Testis (tissue), 3 donors: ENCODE results near the gene GABBR2. TPM values are rescaled to one million over a fixed set of nuclear protein-coding genes. Genes with fewer than 3 reads are reported as not detected.

Experiments used
- DNase-seq: peaks from one replicate; pipeline ENCODE4 v3.0.0-alpha.2; 2019
- H3K27ac ChIP-seq, 2 donors: fragments of 200-600 bp; sonication (generic); one replicate each; pipeline ENCODE4 v1.5.1; 2019
- H3K27me3 ChIP-seq: fragments of 200-600 bp; sonication (generic); one replicate; pipeline ENCODE4 v1.5.1; 2019
- H3K36me3 ChIP-seq: fragments of 200-600 bp; sonication (generic); one replicate; pipeline ENCODE4 v1.5.1; 2017; ENCODE audit warnings: low read depth; ENCODE audit errors: missing control alignments
- H3K4me1 ChIP-seq: fragments of 200-600 bp; sonication (generic); one replicate; pipeline ENCODE4 v1.5.1; 2019
- H3K4me3 ChIP-seq, 2 donors: fragments of 200-600 bp; sonication (generic); one replicate each; pipeline ENCODE4 v1.5.1; 2017 to 2019
- H3K9me3 ChIP-seq: fragments of 200-600 bp; sonication (generic); one replicate; pipeline ENCODE4 v1.5.1; 2017
- POLR2A ChIP-seq: fragments of 450-650 bp; IDR thresholded peaks from one replicate; pipeline ENCODE4 v1.6.1; 2017; ENCODE audit warnings: antibody characterized with exemption, mild to moderate bottlenecking, moderate library complexity
- WGBS, 2 donors: methylation state at CpG; one replicate each; pipeline ENCODE4 v1.1.5; 2018; 5-methylcytosine and 5-hydroxymethylcytosine counted together
- intact Hi-C: fragments of 100-400 bp; cut with DNase I; formaldehyde crosslinking; loops from one replicate; pipeline ENCODE4 v1.15.1; 2023; ENCODE audit warnings: low total_unique reads
- polyA plus RNA-seq: library from polyadenylated mRNA; stranded (reverse); fragments of 350-450 nt; fragmentation: Illumina TruSeq; extraction: RNeasy Lipid Tissue Mini Kit (QIAGEN cat#74804); gene quantifications from one replicate; pipeline ENCODE4 v1.2.3, GENCODE V29; 2014; ENCODE audit warnings: low read depth, low replicate concordance; ENCODE audit not compliant: insufficient read depth
- total RNA-seq, 2 donors: library from RNA; depleted of rRNA; stranded (reverse); fragments of >200 nt; gene quantifications; one replicate each; pipeline ENCODE4 v1.2.3, GENCODE V29; 2016
- TF ChIP-seq, protein P1 (sequence below), 3 experiments: fragments of 450-650 bp in 2 of 3; fragments of 200-600 bp in 1 of 3; sonication (generic) in 1 of 3; IDR thresholded peaks; one replicate each; pipeline ENCODE4 v1.5.1; 2016 to 2019; ENCODE audit warnings: antibody characterized with exemption in 3 of 3, mild to moderate bottlenecking in 2 of 3, moderate library complexity in 1 of 3

GABBR2 gene
- total and polyA plus RNA-seq, 3 donors from 2014 or later: 3.0 to 8.1 (median 6.9) TPM

DNA sequence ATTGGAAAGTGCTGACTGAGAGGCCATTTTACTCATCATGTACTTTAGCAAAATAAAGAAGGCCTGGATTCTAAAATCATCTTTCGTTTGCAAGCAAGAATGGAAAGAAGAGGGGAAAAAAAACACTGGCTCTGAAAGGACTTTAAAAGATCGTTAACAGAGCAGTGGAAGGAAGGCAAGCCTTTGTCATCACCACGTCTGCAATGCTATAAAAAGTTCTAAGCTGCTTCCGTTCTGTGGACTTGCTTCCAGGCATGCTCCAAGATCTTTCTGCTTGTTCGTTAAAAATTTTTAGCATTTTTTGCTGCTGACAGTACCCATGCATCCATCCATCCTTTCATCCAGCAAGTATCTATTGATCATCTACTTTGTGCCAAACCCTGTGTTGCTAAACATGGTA is 226.5 kb downstream of the GABBR2 start:
- no peak overlapping the region for H3K27ac ChIP-seq
- WGBS, 2 donors: 76 to 79% methylated on average over 5 of the region's 5 CpGs
- intact Hi-C loops: no loop called here

DNA sequence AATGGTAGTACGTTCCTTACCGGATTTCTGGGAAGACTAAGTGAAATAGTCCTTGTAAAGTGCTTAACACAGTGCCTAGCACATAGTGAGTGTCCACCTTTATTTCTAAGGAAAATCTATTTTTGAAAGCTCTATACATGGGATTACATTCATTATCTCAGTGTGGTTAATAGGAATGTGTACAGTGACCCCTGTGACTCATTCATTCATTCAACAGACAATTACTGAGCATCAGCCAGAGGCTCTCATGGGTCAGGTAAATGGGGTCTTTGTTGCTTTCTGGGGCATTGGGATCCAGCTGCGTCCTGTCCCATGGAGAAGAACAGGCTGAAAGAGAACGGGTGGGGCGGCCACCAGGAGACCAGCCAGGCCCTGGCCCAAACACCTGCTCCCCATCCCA is 227.1 kb downstream of the GABBR2 start:
- intact Hi-C loops: no loop called here
- no peak overlapping the region for H3K27ac ChIP-seq
- WGBS, 2 donors: 70 to 90% methylated on average over 4 to 5 of the region's 5 CpGs
- TF ChIP-seq, protein P1, sequence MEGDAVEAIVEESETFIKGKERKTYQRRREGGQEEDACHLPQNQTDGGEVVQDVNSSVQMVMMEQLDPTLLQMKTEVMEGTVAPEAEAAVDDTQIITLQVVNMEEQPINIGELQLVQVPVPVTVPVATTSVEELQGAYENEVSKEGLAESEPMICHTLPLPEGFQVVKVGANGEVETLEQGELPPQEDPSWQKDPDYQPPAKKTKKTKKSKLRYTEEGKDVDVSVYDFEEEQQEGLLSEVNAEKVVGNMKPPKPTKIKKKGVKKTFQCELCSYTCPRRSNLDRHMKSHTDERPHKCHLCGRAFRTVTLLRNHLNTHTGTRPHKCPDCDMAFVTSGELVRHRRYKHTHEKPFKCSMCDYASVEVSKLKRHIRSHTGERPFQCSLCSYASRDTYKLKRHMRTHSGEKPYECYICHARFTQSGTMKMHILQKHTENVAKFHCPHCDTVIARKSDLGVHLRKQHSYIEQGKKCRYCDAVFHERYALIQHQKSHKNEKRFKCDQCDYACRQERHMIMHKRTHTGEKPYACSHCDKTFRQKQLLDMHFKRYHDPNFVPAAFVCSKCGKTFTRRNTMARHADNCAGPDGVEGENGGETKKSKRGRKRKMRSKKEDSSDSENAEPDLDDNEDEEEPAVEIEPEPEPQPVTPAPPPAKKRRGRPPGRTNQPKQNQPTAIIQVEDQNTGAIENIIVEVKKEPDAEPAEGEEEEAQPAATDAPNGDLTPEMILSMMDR (IDR thresholded peaks at IDR 0.05): no peak
- TF ChIP-seq POLR2A: no peak
- no peaks in the 10 kb centered on the region for H3K27me3 ChIP-seq
- H3K4me3 ChIP-seq: no peak overlapping the region
- no peaks in the 10 kb centered on the region for H3K36me3 ChIP-seq
- H3K9me3 ChIP-seq: no peaks in the 10 kb centered on the region
- no peaks in the 10 kb centered on the region for H3K4me1 ChIP-seq
- DNase-seq: no peak

More for the DNA sequence above, 226.5 kb downstream of the GABBR2 start:
- no peaks in the 10 kb centered on the region for H3K27me3 ChIP-seq
- H3K4me1 ChIP-seq: no peaks in the 10 kb centered on the region
- no peaks in the 10 kb centered on the region for H3K9me3 ChIP-seq
- no peaks in the 10 kb centered on the region for H3K36me3 ChIP-seq
- DNase-seq: no peak
- TF ChIP-seq, protein P1 (IDR thresholded peaks at IDR 0.05): no peak
- no peak for TF ChIP-seq POLR2A
- no peak overlapping the region for H3K4me3 ChIP-seq

GRCh38 chr9:98479967-98480847 is 228.5 kb downstream of the GABBR2 start:
- TF ChIP-seq, protein P1 (IDR thresholded peaks at IDR 0.05): no peak
- TF ChIP-seq POLR2A: no peak
- Histone ChIP-seq H3K4me3 (no peak overlapping the region), H3K27ac (no peak overlapping the region), H3K27me3 (no peaks in the 10 kb centered on the region), H3K4me1 (no peaks in the 10 kb centered on the region), H3K9me3 (no peaks in the 10 kb centered on the region), H3K36me3 (no peaks in the 10 kb centered on the region)
- intact Hi-C loops: no loop called here
- WGBS, 2 donors: 88 to 90% methylated on average over 5 of the region's 5 CpGs
- DNase-seq: no peak

- no peaks in the 10 kb centered on the region for H3K27me3 ChIP-seq
- H3K4me3 ChIP-seq: no peak overlapping the region
- H3K36me3 ChIP-seq: no peaks in the 10 kb centered on the region
- no peak overlapping the region for H3K27ac ChIP-seq
- H3K4me1 ChIP-seq: no peaks in the 10 kb centered on the region
- no peak for DNase-seq
- TF ChIP-seq, protein P1 (IDR thresholded peaks at IDR 0.05): no peak
- TF ChIP-seq POLR2A: no peak
- WGBS, 2 donors: 93 to 94% methylated on average over 8 of the region's 8 CpGs
- no peaks in the 10 kb centered on the region for H3K9me3 ChIP-seq
- intact Hi-C loops: no loop called here
These were observed 229.3 kb downstream of the GABBR2 start for GRCh38 chr9:98479449-98479848.

GRCh38 chr9:98477884-98478283 is 230.9 kb downstream of the GABBR2 start:
- 87 to 89% methylated on average over 5 of the region's 5 CpGs for WGBS, 2 donors
- Histone ChIP-seq H3K27me3 (no peaks in the 10 kb centered on the region), H3K36me3 (no peaks in the 10 kb centered on the region), H3K27ac (no peak overlapping the region), H3K4me3 (no peak overlapping the region), H3K9me3 (no peaks in the 10 kb centered on the region), H3K4me1 (no peaks in the 10 kb centered on the region)
- intact Hi-C loops: no loop called here
- no peak for DNase-seq
- TF ChIP-seq, protein P1 (IDR thresholded peaks at IDR 0.05): no peak
- no peak for TF ChIP-seq POLR2A
